Measurements from ENCODE around the gene HINFP.

The HINFP gene

GRCh38 chr11:119121008-119121810 is at the start of gene HINFP:
Gene HINFP, plus strand, starts transcription at chr11:119121580. Its CDS starts 5,365 bp downstream, at chr11:119126945.
- DNase-seq: peak; percentile 99

DNA sequence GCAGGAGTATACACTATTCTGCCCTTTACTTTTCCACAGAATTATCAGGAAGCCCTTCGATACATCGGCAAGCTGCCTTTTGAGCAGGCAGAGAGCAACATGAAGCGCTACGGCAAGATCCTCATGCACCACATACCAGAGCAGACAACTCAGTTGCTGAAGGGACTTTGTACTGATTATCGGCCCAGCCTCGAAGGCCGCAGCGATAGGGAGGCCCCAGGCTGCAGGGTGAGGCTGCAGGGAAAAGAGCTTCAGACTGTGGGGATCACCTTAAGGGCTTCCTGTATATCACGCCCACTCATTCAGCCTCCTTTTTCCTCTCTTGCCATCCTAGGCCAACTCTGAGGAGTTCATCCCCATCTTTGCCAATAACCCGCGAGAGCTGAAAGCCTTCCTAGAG is 43.5 kb upstream of the HINFP start:
- DNase-seq: no peak

- no peak for DNase-seq
These were observed 42.5 kb upstream of the HINFP start for GRCh38 chr11:119078675-119079420.

DNA sequence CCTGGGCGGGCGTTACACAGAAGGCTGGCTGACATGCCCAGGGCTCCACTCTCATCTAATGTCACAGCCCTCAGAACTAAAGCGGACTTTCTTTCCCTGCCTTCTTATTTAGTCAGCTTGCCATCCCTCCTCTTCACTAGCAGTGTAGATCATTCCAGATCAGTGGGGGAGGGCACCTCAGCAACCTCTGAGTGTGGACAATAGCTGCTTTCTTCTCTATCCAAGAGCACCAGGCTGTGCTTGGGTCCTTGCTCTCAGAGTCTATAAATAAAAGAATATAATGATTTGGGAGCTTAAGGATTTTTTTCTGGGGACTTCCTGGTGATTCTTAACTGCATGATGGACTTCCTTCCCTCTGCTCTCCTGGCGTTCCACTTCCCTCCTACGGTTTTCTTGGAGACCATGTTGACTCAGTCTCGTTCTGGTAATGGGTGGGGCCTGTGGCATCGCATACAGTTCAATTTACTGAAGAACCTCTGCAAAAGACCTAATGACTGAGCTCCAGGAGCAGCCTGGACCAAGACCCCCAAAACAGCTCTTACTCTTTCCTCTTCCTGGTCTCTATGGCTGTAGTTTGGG is 39.6 kb upstream of the HINFP start:
- DNase-seq: no peak

- DNase-seq: peak; percentile 88
These were observed 36.5 kb upstream of the HINFP start, which contains the start of gene HMBS for GRCh38 chr11:119084663-119085436. Gene HMBS, plus strand, starts transcription at chr11:119084881. Its CDS starts 153 bp downstream, at chr11:119085034.

DNA sequence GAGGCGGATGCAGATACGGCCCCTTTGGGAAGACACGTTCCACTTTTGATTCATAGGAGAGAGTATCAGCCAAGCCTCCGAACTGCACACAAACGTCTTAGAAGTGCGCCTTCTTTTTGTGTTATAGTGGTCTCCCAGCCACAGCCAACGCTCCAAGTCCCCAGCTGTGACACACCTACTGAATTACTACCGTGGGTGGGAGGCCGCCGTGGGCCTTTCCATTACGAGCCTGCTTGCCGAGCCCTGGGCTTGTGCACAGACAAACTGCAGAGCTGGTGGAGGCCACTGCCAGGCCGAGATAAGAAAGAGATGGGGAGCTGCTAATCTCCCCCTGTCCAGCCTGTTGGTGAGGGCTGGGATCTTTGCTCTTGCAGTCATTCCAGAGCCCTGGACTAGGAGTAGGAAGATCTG is 35.9 kb upstream of the HINFP start:
- no peak for DNase-seq

GRCh38 chr11:119087123-119087522 is 34.3 kb upstream of the HINFP start:
- DNase-seq: no peak

DNA sequence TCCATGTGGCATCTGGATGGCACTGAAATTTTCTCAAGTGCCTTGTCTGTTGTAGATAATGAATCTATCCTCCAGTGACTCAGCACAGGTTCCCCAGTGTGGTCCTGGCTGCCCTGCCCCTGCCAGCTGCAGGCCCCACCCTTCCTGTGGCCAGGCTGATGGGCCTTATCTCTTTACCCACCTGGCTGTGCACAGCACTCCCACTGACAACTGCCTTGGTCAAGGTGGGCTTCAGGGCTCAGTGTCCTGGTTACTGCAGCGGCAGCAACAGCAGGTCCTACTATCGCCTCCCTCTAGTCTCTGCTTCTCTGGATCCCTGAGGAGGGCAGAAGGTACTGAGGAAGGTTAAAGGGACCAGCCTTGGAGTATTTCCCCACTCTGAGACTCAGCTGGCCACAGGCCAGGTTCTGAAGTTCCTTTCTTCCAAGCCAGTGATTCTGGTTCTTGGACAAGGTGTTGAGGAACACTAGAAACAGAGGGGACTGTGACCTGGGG is 33.6 kb upstream of the HINFP start:
- no peak for DNase-seq

DNA sequence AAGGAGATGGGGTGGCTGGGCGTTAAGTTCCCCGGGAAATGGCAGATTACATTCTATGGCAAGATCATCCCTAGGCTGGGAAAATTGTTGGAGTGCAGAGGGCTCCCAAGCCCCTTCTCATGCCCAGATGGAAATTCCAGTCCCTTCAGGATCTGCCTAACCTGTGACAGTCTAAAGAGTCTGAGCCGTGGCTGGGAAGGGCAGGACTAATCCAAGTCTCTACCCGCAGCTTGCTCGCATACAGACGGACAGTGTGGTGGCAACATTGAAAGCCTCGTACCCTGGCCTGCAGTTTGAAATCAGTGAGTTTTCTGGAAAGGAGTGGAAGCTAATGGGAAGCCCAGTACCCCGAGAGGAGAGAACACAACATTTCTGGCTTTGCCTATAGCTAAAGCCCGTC is 33.0 kb upstream of the HINFP start:
- no peak for DNase-seq

- DNase-seq: no peak
These were observed 32.1 kb upstream of the HINFP start for GRCh38 chr11:119089319-119089718.

DNA sequence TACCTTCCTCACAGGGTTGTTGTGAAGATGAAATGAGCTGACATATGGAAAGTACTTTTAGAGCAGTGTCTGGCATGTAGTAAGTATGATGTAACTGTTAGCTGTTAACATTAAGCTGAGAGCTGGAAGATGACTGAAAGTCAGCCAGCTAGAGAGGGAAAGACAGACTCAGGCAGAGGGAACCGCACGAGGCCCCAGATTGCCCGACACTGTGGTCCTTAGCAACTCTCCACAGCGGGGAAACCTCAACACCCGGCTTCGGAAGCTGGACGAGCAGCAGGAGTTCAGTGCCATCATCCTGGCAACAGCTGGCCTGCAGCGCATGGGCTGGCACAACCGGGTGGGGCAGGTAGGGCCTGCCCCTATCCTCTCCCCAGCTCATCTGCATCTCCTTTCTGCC is 30.2 kb upstream of the HINFP start:
- no peak for DNase-seq

DNA sequence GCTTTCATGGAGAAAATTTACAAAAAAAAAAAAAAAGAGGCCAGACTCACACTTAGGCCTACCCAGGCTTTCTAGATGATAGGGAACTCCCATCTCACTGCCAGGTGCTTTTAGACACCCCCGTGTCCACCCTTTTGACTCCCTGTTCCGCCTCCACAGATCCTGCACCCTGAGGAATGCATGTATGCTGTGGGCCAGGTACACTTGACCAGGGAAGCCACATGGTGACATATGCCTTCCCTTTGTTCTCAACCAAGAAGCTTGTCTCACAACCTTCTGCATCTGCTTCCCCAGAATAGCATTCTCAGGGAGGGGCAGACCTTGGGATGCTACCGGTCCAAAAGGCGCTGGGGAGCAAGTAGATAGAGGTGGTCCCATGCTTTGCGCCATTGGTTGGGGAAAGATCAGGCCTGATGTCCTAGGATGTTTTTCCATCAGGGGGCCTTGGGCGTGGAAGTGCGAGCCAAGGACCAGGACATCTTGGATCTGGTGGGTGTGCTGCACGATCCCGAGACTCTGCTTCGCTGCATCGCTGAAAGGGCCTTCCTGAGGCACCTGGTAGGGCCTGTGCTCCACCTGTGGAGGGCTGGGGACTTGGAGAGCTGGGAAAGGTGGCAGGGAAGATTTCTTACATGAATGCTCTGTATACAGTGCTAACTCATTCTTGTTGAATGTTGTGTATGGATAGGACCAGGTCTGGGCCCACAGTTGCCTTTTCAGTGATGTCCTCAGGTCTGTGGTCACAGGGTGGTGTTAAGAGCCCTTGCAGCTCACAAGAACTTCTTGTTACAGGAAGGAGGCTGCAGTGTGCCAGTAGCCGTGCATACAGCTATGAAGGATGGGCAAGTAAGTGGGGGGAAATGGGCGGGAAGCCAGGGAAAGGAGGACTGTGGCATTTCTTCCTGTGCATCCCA is 29.2 kb upstream of the HINFP start:
- DNase-seq: no peak

DNA sequence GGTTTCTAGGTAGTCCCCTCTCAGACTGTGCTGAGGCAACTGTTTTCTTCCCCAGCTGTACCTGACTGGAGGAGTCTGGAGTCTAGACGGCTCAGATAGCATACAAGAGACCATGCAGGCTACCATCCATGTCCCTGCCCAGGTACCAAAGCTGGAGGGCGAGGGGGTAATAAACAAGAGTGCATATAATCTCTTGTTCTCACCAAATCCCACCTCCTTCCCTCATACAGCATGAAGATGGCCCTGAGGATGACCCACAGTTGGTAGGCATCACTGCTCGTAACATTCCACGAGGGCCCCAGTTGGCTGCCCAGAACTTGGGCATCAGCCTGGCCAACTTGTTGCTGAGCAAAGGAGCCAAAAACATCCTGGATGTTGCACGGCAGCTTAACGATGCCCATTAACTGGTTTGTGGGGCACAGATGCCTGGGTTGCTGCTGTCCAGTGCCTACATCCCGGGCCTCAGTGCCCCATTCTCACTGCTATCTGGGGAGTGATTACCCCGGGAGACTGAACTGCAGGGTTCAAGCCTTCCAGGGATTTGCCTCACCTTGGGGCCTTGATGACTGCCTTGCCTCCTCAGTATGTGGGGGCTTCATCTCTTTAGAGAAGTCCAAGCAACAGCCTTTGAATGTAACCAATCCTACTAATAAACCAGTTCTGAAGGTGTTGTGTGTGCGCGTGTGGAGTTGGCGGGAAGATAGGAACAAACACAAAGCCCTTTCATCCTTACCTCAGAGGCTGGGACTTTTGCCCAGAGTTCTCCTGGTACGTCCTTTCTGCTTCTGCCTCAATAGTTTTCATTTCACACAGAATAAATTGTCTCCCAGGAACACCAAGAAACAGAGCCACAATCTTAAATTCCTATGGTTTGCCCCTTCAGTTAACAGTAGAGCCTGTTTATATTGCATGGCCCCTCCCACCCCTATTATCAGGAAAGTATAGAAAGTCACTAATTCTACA is 28.2 kb upstream of the HINFP start:
- DNase-seq: no peak

DNA sequence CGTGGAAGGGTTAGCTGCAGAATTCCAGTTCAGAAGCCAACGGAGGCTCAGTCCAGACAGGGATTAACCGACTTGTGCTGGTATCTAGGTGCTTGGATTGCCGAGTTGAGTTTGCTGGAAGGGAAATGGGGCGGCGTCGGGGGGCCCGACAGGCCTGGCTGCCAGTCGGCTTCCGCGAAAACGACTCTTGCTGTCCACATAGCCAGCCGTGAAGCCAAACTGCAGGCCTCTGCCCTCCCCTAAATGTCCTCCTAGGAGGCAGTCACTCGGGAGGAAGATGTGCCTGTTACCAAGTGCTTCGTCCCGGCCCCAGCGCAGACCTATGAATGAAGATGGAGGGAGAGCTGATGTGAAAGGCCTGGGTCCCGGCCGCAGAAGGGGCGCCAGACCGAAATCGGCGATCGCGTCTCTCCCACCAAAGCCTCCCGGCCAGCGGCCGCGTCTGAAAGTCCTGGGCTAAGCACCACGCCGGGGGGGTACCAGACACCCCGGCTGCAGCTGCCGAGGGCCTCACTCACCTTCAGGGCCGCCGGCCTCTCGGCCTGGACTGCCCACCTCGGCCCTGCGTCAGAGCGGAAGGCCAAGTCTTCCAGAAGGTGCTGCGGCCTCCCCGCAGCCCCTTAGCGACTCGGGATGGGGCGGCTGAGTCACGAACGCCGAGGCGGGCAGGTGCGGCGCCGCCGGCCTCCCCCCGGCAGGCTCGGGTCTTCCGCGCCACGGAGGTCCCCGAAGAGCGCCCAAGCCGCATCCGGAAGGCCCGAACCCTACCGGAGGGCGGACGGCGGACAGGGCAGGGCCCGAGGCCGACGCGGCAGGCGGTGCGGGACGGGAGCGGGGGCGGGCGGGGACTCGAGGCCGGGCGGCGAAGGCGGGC is 27.2 kb upstream of the HINFP start:
- no peak for DNase-seq

GRCh38 chr11:119094816-119095065 is 26.6 kb upstream of the HINFP start:
- DNase-seq: no peak

GRCh38 chr11:119095066-119095880 is 26.1 kb upstream of the HINFP start:
- peak; percentile 99 for DNase-seq

DNA sequence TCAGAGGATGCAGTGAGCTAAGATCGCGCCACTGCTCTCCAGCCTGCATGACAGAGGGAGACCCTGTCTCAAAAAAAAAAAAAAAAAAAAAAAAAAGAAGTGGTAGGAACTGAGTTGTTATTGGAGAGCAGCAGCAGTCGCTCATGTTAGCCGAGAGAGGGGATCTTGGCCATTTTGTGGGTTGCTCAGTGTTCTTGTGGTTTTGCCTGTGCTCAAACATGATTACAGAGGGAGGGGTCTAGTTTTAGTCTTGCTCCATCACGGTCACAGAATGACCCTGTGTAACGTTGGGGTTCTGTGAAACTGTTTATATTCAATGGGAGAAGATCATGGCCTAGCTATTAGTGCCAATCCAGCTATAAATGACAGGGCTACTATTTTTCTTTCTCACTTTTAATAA is 21.7 kb upstream of the HINFP start:
- DNase-seq: no peak

DNA sequence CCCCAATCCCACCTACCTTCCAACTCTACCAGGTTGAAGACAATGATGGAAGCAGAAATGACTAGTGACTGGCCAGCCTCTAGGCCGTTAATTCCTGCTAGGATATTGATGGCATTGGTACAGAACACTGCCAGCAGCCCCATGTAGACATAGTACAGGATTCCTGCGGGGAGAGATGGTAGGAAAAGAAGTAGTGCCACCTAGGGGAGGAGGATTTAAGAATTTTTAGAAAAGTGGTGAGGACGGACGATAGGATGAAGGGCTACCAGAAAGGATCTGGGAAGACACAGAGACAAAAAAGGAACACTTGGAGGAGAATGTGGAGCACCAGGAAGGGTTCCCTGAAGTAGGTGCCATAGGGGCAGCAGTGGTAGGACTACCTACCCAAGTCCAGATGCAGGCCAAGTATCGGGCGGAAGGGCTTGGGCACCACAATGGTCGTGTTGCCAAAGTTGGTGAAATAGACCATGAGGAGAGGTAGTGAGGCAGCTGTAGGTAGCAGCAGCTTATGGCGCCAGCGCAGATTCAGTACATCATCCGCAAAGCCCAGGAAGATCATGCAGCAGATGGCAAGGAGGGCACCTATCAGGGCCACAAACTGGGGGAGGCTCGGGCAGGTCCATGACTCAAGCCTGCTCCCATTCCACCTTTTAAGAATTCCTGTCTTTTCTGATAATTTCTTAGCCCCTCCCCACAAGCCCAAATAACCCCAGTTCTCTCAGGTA is 21.0 kb upstream of the HINFP start:
- DNase-seq: no peak
